ENCODE measurements around the gene ITGA5. TPM values are rescaled to one million over a fixed set of nuclear protein-coding genes. Genes with fewer than 3 reads are reported as not detected.

Gene ITGA5
- total RNA-seq, 1 experiment from 2014 or later: 35.9 TPM

DNA sequence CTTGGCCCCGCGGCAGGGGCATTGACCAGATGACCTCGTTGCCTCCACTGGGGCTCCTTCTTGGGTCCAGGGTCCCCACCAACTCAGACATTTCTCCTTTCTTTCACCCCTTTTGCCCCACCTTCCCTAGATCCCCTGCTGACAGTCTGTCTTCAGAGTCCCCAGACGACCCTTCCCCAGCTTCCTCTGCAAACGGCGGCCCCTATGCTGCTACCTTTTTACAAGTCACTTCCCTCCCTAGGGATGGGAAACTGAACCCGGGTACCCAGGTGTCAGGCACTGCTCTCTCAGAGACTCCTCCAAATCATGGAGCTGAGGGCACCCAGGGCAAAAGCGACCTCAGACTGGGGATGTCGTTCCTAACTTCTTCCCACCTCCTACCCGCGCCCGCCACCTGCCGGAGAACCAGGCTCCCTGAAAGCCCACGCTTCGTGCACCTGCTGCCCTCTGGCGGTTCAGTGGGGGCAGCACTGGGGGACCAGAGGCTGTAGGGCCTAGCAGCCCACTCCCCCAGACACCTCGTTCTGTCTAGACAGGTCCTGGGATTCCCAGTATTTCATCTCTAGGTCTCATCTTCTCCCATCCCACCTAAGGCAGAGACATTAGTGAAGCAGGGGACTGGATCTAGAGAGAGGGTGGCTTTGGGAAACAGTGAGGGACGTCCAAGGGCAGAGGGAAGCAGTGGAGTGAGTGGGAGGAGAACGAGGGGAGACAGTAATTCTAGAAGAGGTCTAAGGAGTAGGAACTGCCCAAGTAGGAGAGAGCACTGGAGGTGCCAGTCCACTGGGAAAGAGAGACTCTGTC, 39.5 kb downstream of the ITGA5 start:
- Histone ChIP-seq H4K20me1 (ENCODE audit: low read length) (no peaks in the 10 kb centered on the region), H3K79me2 (ENCODE audit: low read length) (no peaks in the 10 kb centered on the region), H3K27ac (ENCODE audit: low read length) (peak overlapping the region; percentile 37; the same call in 1 of the 2 replicates), H3K36me3 (ENCODE audit: low read depth, low read length) (no peaks in the 10 kb centered on the region), H2AFZ (ENCODE audit: low read length) (peak overlapping the region; percentile 95), H3K27me3 (ENCODE audit: low read length) (no peaks in the 10 kb centered on the region), H3K4me2 (ENCODE audit: low read length) (peak overlapping the region; percentile 96), H3F3A (ENCODE audit: low read length, unreplicated experiment) (no peaks in the 10 kb centered on the region), H3K9ac (ENCODE audit: low read length) (peak overlapping the region; percentile 54), H3K9me3 (ENCODE audit: low read length) (no peaks in the 10 kb centered on the region), H3K4me3 (ENCODE audit: low read length) (peak overlapping the region; percentile 73), H3K4me1 (ENCODE audit: insufficient read depth, low read length) (peaks cover 16% of the 10 kb centered on the region), H3K9me2 (replicated peaks; ENCODE audit: low read length) (no peaks in the 10 kb centered on the region)
- DNase-seq (peak; percentile 94), ATAC-seq (peak; percentile 80)
- TF ChIP-seq, protein P1, sequence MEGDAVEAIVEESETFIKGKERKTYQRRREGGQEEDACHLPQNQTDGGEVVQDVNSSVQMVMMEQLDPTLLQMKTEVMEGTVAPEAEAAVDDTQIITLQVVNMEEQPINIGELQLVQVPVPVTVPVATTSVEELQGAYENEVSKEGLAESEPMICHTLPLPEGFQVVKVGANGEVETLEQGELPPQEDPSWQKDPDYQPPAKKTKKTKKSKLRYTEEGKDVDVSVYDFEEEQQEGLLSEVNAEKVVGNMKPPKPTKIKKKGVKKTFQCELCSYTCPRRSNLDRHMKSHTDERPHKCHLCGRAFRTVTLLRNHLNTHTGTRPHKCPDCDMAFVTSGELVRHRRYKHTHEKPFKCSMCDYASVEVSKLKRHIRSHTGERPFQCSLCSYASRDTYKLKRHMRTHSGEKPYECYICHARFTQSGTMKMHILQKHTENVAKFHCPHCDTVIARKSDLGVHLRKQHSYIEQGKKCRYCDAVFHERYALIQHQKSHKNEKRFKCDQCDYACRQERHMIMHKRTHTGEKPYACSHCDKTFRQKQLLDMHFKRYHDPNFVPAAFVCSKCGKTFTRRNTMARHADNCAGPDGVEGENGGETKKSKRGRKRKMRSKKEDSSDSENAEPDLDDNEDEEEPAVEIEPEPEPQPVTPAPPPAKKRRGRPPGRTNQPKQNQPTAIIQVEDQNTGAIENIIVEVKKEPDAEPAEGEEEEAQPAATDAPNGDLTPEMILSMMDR (conservative IDR thresholded peaks at IDR 0.05; ENCODE audit: low read depth, low read length): peak; percentile 100
- no peak for TF ChIP-seq EZH2 (IDR thresholded peaks at IDR 0.05; ENCODE audit: low read length, unreplicated experiment)
- intact Hi-C loops (cut with micrococcal nuclease): loop anchor here (1.0 kb wide), 1 partner anchor 11 kb away; no protein-coding TSS in a partner anchor
- CTCF ChIA-PET: interaction anchor here (0.6 to 2.7 kb wide), 7 partner anchors 8 to 1275 kb away, joined by 3 to 26 read pairs (median 4); no protein-coding TSS in a partner anchor
- TSS peak; percentile 61 for BruUV-seq (replicated peaks)
- POLR2A ChIA-PET (ENCODE audit: unreplicated experiment): interaction anchor here (0.7 kb wide), 1 partner anchor 16 kb away, joined by 3 read pairs; no protein-coding TSS in a partner anchor

DNA sequence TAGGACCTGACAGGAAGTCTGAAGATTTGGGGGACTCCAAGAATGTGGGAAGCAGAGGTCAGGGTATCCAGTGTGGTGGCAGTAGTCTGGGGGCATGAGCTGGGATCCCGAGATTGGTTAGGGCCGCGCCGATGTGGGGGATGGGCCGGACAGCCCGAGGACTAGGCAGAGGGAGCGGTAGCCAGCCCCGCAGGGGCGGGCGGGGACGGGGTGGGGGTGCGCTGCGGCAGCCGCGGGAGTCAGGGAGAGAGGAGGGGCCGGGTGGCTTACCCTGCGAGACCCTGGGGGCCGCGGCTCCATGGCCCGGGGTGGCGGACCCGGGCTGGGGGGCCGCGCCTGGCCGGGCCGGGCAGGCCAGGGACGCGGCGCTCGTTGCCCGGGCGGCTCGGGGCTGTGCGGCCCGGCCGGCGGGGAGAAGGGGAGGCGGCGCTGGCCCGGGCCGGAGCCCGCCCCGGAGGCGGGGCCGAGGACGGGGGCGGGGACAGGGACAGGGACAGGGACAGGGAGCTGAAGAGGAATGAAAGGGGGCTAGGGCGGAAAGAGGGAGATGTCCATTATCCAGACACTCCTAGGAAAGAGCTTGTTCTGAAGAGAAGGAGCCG, 40.2 kb downstream of the ITGA5 start:
- no peaks in the 10 kb centered on the region for H3K9me3 ChIP-seq (ENCODE audit: low read length)
- no TSS peak for BruUV-seq (replicated peaks)
- CTCF ChIA-PET: interaction anchor here (0.6 to 2.7 kb wide), 7 partner anchors 8 to 1276 kb away, joined by 3 to 26 read pairs (median 4); no protein-coding TSS in a partner anchor
- DNase-seq (peak; percentile 71), ATAC-seq (peak; percentile 92)
- peak overlapping the region; percentile 73 for H3K4me3 ChIP-seq (ENCODE audit: low read length)
- intact Hi-C loops (cut with micrococcal nuclease): loop anchor here (1.0 kb wide), 1 partner anchor 11 kb away; no protein-coding TSS in a partner anchor
- H4K20me1 ChIP-seq (ENCODE audit: low read length): no peaks in the 10 kb centered on the region
- peak overlapping the region; percentile 55 for H3K9ac ChIP-seq (ENCODE audit: low read length)
- TF ChIP-seq, protein P1 (conservative IDR thresholded peaks at IDR 0.05; ENCODE audit: low read depth, low read length): no peak
- TF ChIP-seq EZH2 (IDR thresholded peaks at IDR 0.05; ENCODE audit: low read length, unreplicated experiment) (no peak), EZH2phosphoT487 (IDR thresholded peaks at IDR 0.05; ENCODE audit: borderline replicate concordance, low read length) (no peak)
- no peaks in the 10 kb centered on the region for H3F3A ChIP-seq (ENCODE audit: low read length, unreplicated experiment)
- peak overlapping the region; percentile 96 for H3K4me2 ChIP-seq (ENCODE audit: low read length)
- no peak overlapping the region; the same call in 1 of the 2 replicates for H3K27ac ChIP-seq (ENCODE audit: low read length)
- H2AFZ ChIP-seq (ENCODE audit: low read length): peak overlapping the region; percentile 95
- no peaks in the 10 kb centered on the region for H3K36me3 ChIP-seq (ENCODE audit: low read depth, low read length)
- POLR2A ChIA-PET (ENCODE audit: unreplicated experiment): interaction anchor here (0.6 to 0.7 kb wide), 2 partner anchors 16 to 535 kb away, joined by 3 read pairs; no protein-coding TSS in a partner anchor
- H3K79me2 ChIP-seq (ENCODE audit: low read length): no peaks in the 10 kb centered on the region
- H3K27me3 ChIP-seq (ENCODE audit: low read length): no peaks in the 10 kb centered on the region
- H3K4me1 ChIP-seq (ENCODE audit: insufficient read depth, low read length): peaks cover 23% of the 10 kb centered on the region
- H3K9me2 ChIP-seq (replicated peaks; ENCODE audit: low read length): no peaks in the 10 kb centered on the region
